Gastroesophageal sphincter (tissue), 4 donors: ENCODE results near the gene VPS4B. TPM values are rescaled to one million over a fixed set of nuclear protein-coding genes. Genes with fewer than 3 reads are reported as not detected.
A peak's percentile ranks its signal among the peaks of the same experiment; 100 is the strongest.

Experiments used
- ATAC-seq: fragments of 150-250 bp; one replicate; pipeline ENCODE4 v1.9.1; 2016; ENCODE audit warnings: mild to moderate bottlenecking, moderate library complexity
- H3K27ac ChIP-seq, 4 donors: fragments of 200-600 bp; sonication (generic) in 3 of 4; 1 replicate in 3 of 4; 2 replicates in 1 of 4; pipeline ENCODE4 v1.5.1; 2016 to 2019
- H3K27me3 ChIP-seq: fragments of 200-600 bp; sonication (generic); one replicate; pipeline ENCODE4 v1.5.1; 2019
- H3K36me3 ChIP-seq, 2 donors: fragments of 200-600 bp; sonication (generic); one replicate each; pipeline ENCODE4 v1.5.1; 2019; ENCODE audit warnings: control low read depth in 1 of 2
- H3K4me1 ChIP-seq, 3 donors: fragments of 200-600 bp; sonication (generic); 1 replicate in 2 of 3; 2 replicates in 1 of 3; pipeline ENCODE4 v1.5.1; 2016 to 2019; ENCODE audit warnings: control low read depth in 2 of 3
- H3K4me3 ChIP-seq, 2 donors: fragments of 200-600 bp; sonication (generic); one replicate each; pipeline ENCODE4 v1.5.1; 2019; ENCODE audit warnings: mild to moderate bottlenecking in 1 of 2, moderate library complexity in 1 of 2
- H3K9me3 ChIP-seq, 3 donors: fragments of 200-600 bp; sonication (generic); one replicate each; pipeline ENCODE4 v1.5.1; 2017 to 2019; ENCODE audit warnings: control low read depth in 2 of 3
- CTCF ChIP-seq, 4 experiments: fragments of 200-600 bp in 2 of 4; fragments of 450-650 bp in 2 of 4; sonication (generic) in 1 of 4; IDR thresholded peaks; one replicate each; pipeline ENCODE4 v1.5.1; 2017 to 2019; ENCODE audit warnings: antibody characterized with exemption in 4 of 4, mild to moderate bottlenecking in 2 of 4, moderate library complexity in 2 of 4
- EP300 ChIP-seq: sonication (generic); formaldehyde crosslinking; IDR thresholded peaks from one replicate; pipeline ENCODE4 v1.6.1; 2017; ENCODE audit warnings: antibody characterized with exemption, mild to moderate bottlenecking
- POLR2A ChIP-seq, 2 donors: fragments of 450-650 bp; IDR thresholded peaks; one replicate each; pipeline ENCODE4 v1.6.1; 2017; ENCODE audit warnings: antibody characterized with exemption in 2 of 2, mild to moderate bottlenecking in 2 of 2, moderate library complexity in 1 of 2
- POLR2AphosphoS5 ChIP-seq: sonication (generic); formaldehyde crosslinking; IDR thresholded peaks from one replicate; pipeline ENCODE4 v1.6.1; 2017; ENCODE audit warnings: antibody characterized with exemption
- WGBS, 2 donors: methylation state at CpG; one replicate each; pipeline ENCODE4 v1.1.5; 2018; ENCODE audit warnings: low coverage in 1 of 2; 5-methylcytosine and 5-hydroxymethylcytosine counted together
- total RNA-seq, 4 donors: library from RNA; depleted of rRNA; stranded (reverse); fragments of >200 nt; gene quantifications; one replicate each; pipeline ENCODE4 v1.1.0, GENCODE V29; 2016

VPS4B gene
- total RNA-seq, 4 donors from 2014 or later: 32.3 to 48.0 (median 33.0) TPM

- WGBS, 2 donors: 90% methylated on average over 4 to 6 of the region's 7 CpGs
- peaks cover 0 to 99% of the 10 kb centered on the region in 2 donors for H3K36me3 ChIP-seq
- H3K27ac ChIP-seq: no peak overlapping the region
Observed at GRCh38 chr18:63348508-63349136, 73.7 kb downstream of the VPS4B start.

GRCh38 chr18:63346480-63347183 lies 75.6 kb downstream of the VPS4B start:
- peaks cover 0 to 26% (median 3%) of the 10 kb centered on the region in 3 donors for H3K4me1 ChIP-seq
- peaks cover 0 to 99% of the 10 kb centered on the region in 2 donors for H3K36me3 ChIP-seq
- H3K4me3 ChIP-seq: no peak overlapping the region
- 86 to 89% methylated on average over 5 to 7 of the region's 7 CpGs for WGBS, 2 donors
- no peaks in the 10 kb centered on the region for H3K9me3 ChIP-seq
- no peak for TF ChIP-seq POLR2AphosphoS5
- no peak for TF ChIP-seq CTCF (IDR thresholded peaks at IDR 0.05)
- no peak for TF ChIP-seq POLR2A (IDR thresholded peaks at IDR 0.05)
- no peak for TF ChIP-seq EP300
- H3K27me3 ChIP-seq: no peaks in the 10 kb centered on the region
- peak overlapping the region in 3 of 4 donors; percentile 2 to 56 (median 50) for H3K27ac ChIP-seq
- ATAC-seq: no peak

More at GRCh38 chr18:63348508-63349136, 73.7 kb downstream of the VPS4B start:
- TF ChIP-seq POLR2A (IDR thresholded peaks at IDR 0.05) (no peak), CTCF (IDR thresholded peaks at IDR 0.05) (no peak), EP300 (no peak), POLR2AphosphoS5 (no peak)
- no peaks in the 10 kb centered on the region for H3K27me3 ChIP-seq
- no peak for ATAC-seq
- H3K4me1 ChIP-seq: peaks cover 0 to 26% (median 3%) of the 10 kb centered on the region in 3 donors
- no peak overlapping the region for H3K4me3 ChIP-seq
- no peaks in the 10 kb centered on the region for H3K9me3 ChIP-seq

- ATAC-seq: no peak
- peaks cover 0 to 99% of the 10 kb centered on the region in 2 donors for H3K36me3 ChIP-seq
Observed at GRCh38 chr18:63346031-63346430, 76.2 kb downstream of the VPS4B start.

GRCh38 chr18:63344918-63345317 lies 77.4 kb downstream of the VPS4B start:
- H3K27ac ChIP-seq: no peak overlapping the region
- no peak for ATAC-seq
- no peaks in the 10 kb centered on the region for H3K9me3 ChIP-seq
- H3K27me3 ChIP-seq: no peaks in the 10 kb centered on the region
- H3K36me3 ChIP-seq: peaks cover 0 to 99% of the 10 kb centered on the region in 2 donors
- H3K4me1 ChIP-seq: peaks cover 0 to 36% (median 3%) of the 10 kb centered on the region in 3 donors
- no peak overlapping the region for H3K4me3 ChIP-seq
- TF ChIP-seq CTCF (IDR thresholded peaks at IDR 0.05): no peak
- no peak for TF ChIP-seq POLR2AphosphoS5
- no peak for TF ChIP-seq POLR2A (IDR thresholded peaks at IDR 0.05)
- no peak for TF ChIP-seq EP300
- 86 to 92% methylated on average over 1 of the region's 2 CpGs for WGBS, 2 donors

More at GRCh38 chr18:63346031-63346430, 76.2 kb downstream of the VPS4B start:
- peak overlapping the region in 3 of 4 donors; percentile 2 to 56 (median 50) for H3K27ac ChIP-seq
- TF ChIP-seq EP300 (no peak), POLR2A (IDR thresholded peaks at IDR 0.05) (no peak), CTCF (IDR thresholded peaks at IDR 0.05) (no peak), POLR2AphosphoS5 (no peak)
- H3K27me3 ChIP-seq: no peaks in the 10 kb centered on the region
- H3K4me3 ChIP-seq: no peak overlapping the region
- peaks cover 0 to 26% (median 3%) of the 10 kb centered on the region in 3 donors for H3K4me1 ChIP-seq
- no peaks in the 10 kb centered on the region for H3K9me3 ChIP-seq
- 30 to 55% methylated on average over 2 to 6 of the region's 7 CpGs for whole genome bisulfite sequencing, 2 donors
